HG02884 (cell line): ENCODE results near the gene CDYL2.
"Not testable (repeated sequence)": the region's sequence is repeated elsewhere in the genome, so short reads cannot be mapped to it uniquely, and the experiment has no call there.

Experiments
- ATAC-seq: cut with Tn5 transposase; IDR thresholded peaks from one replicate; pipeline ENCODE4 v1.9.1; 2021; ENCODE audit warnings: mild to moderate bottlenecking, moderate library complexity; ENCODE audit not compliant: unreplicated experiment

Gene CDYL2

GRCh38 chr16:80804526-80805383 is at the start of gene CDYL2:
TSS of gene CDYL2 (minus strand) at chr16:80804598. CDS start at chr16:80804173, 425 bp downstream.
- ATAC-seq, result peak; percentile 52

GRCh38 chr16:80852261-80852872 is 48.0 kb upstream of the CDYL2 start:
- no peak for ATAC-seq

- ATAC-seq, result no peak
Measured at GRCh38 chr16:80851831-80852230, 47.4 kb upstream of the CDYL2 start.

GRCh38 chr16:80850757-80851156 is 46.4 kb upstream of the CDYL2 start:
- no peak for ATAC-seq

- ATAC-seq, result no peak
Measured at GRCh38 chr16:80848862-80849261, 44.5 kb upstream of the CDYL2 start.

- ATAC-seq, result no peak
Measured at GRCh38 chr16:80846680-80847079, 42.3 kb upstream of the CDYL2 start.

GRCh38 chr16:80846275-80846674 is 41.9 kb upstream of the CDYL2 start:
- ATAC-seq, result no peak

GRCh38 chr16:80844395-80844794 is 40.0 kb upstream of the CDYL2 start:
- ATAC-seq, result no peak

GRCh38 chr16:80841231-80841630 is 36.8 kb upstream of the CDYL2 start:
- ATAC-seq, result no peak

- ATAC-seq, result no peak
Measured at GRCh38 chr16:80837533-80838147, 33.2 kb upstream of the CDYL2 start.

- no peak for ATAC-seq
Measured at GRCh38 chr16:80836846-80837245, 32.4 kb upstream of the CDYL2 start.

GRCh38 chr16:80836202-80836601 is 31.8 kb upstream of the CDYL2 start:
- no peak for ATAC-seq

GRCh38 chr16:80831039-80831438 is 26.6 kb upstream of the CDYL2 start:
- no peak for ATAC-seq

GRCh38 chr16:80828495-80828894 is 24.1 kb upstream of the CDYL2 start:
- ATAC-seq, result no peak

GRCh38 chr16:80827007-80827406 is 22.6 kb upstream of the CDYL2 start:
- ATAC-seq, result no peak

- no peak for ATAC-seq
Measured at GRCh38 chr16:80825365-80825758, 21.0 kb upstream of the CDYL2 start.

GRCh38 chr16:80824623-80825364 is 20.4 kb upstream of the CDYL2 start:
- ATAC-seq, result no peak

GRCh38 chr16:80819988-80820387 is 15.6 kb upstream of the CDYL2 start:
- ATAC-seq, result no peak

- no peak for ATAC-seq
Measured at GRCh38 chr16:80816356-80816755, 12.0 kb upstream of the CDYL2 start.

- not testable (repeated sequence) for ATAC-seq
Measured at GRCh38 chr16:80815278-80815677, 10.9 kb upstream of the CDYL2 start.

GRCh38 chr16:80812593-80812992 is 8.2 kb upstream of the CDYL2 start:
- no peak for ATAC-seq
